Breast epithelium (tissue), 3 donors: ENCODE measurements around the gene OR6C65.

ENCODE experiments used
- POLR2A ChIP-seq: fragments of 450-650 bp; IDR thresholded peaks from one replicate; pipeline ENCODE4 v1.6.1; 2016; ENCODE audit warnings: antibody characterized with exemption, mild to moderate bottlenecking, moderate library complexity
- POLR2AphosphoS5 ChIP-seq, 3 donors: sonication (generic); formaldehyde crosslinking; IDR thresholded peaks; one replicate each; pipeline ENCODE4 v1.6.1; 2017; ENCODE audit warnings: antibody characterized with exemption in 3 of 3
- TF ChIP-seq, protein P1 (sequence below), 3 donors: fragments of 450-650 bp; IDR thresholded peaks; one replicate each; pipeline ENCODE4 v1.5.1; 2016 to 2017; ENCODE audit warnings: antibody characterized with exemption in 3 of 3, mild to moderate bottlenecking in 3 of 3, moderate library complexity in 3 of 3

DNA sequence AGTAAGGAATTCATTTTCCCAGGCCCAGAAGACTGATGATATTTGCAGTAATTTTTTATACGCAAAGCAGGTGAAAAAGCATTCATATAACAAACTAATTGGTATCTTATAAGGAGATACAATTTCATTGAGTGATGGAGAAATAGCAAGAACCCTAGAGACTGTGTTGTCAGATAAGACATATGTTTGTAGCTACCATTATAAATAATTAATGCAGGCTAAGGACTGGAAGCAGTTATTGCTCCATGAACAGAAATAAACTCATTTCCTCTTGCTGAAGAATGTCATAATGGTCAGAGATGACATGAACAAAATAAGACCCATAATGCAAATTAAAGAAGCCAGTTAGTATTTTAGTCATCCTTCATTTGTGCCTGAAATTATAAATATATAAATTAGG, 45.0 kb downstream of the OR6C65 start:
- TF ChIP-seq POLR2A (no peak), POLR2AphosphoS5 (IDR thresholded peaks at IDR 0.05) (no peak)
- TF ChIP-seq, protein P1, sequence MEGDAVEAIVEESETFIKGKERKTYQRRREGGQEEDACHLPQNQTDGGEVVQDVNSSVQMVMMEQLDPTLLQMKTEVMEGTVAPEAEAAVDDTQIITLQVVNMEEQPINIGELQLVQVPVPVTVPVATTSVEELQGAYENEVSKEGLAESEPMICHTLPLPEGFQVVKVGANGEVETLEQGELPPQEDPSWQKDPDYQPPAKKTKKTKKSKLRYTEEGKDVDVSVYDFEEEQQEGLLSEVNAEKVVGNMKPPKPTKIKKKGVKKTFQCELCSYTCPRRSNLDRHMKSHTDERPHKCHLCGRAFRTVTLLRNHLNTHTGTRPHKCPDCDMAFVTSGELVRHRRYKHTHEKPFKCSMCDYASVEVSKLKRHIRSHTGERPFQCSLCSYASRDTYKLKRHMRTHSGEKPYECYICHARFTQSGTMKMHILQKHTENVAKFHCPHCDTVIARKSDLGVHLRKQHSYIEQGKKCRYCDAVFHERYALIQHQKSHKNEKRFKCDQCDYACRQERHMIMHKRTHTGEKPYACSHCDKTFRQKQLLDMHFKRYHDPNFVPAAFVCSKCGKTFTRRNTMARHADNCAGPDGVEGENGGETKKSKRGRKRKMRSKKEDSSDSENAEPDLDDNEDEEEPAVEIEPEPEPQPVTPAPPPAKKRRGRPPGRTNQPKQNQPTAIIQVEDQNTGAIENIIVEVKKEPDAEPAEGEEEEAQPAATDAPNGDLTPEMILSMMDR (IDR thresholded peaks at IDR 0.05), result no peak
